Brain microvascular endothelial cell (primary cell): ENCODE measurements around the gene ACAD11.

Experiments
- DNase-seq: peaks from one replicate; pipeline ENCODE4 v3.0.0-alpha.2; 2020
- H3K27ac ChIP-seq: fragments of 250-450 bp; sonication (Bioruptor Pico); 2 replicates; pipeline ENCODE4 v1.5.1; 2020; ENCODE audit warnings: mild to moderate bottlenecking, moderate library complexity
- H3K27me3 ChIP-seq: fragments of 250-450 bp; sonication (Bioruptor Pico); replicated peaks from 2 replicates; pipeline ENCODE4 v1.5.1; 2020; ENCODE audit warnings: mild to moderate bottlenecking
- H3K36me3 ChIP-seq: fragments of 250-450 bp; sonication (Bioruptor Pico); replicated peaks from 2 replicates; pipeline ENCODE4 v1.5.1; 2020; ENCODE audit warnings: mild to moderate bottlenecking
- H3K4me3 ChIP-seq: 2 replicates; pipeline ENCODE4 v1.5.1; 2011; ENCODE audit warnings: low read depth, mild to moderate bottlenecking, control low read depth, low read length, moderate library complexity
- in situ Hi-C: cut with HindIII; loops from 2 replicates; pipeline ENCODE4 v1.10.0; 2017; ENCODE audit warnings: low sequenced_read_pairs, low pct_ligation_motif_present
- TF ChIP-seq, protein P1 (sequence below): IDR thresholded peaks from 2 replicates; pipeline ENCODE4 v1.5.1; 2011; ENCODE audit warnings: low read depth, mild to moderate bottlenecking, moderate library complexity, low read length, control low read depth, inconsistent platforms; ENCODE audit errors: missing control alignments

The ACAD11 gene

DNA sequence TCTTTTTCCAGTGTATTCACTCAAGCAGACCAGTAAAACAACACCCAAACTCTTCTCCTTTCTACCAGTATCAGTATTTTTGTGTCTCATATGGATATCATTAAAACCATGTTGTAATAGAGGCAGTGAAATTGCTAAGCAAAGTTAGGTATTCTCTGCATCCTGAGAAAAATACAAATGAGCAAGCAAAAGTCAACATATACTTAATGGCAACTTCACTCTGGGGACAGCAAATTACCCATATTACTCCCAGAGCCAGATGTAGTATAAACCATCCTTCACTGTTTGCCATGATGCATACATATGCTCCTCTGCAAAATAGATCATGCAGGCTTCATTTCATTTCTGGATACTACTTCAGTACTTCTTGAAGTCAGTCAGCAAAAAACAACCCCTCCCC lies 22.6 kb upstream of the ACAD11 start:
- Histone ChIP-seq H3K36me3 (peaks cover 23% of the 10 kb centered on the region), H3K4me3 (no peak overlapping the region), H3K27ac (no peak overlapping the region), H3K27me3 (no peaks in the 10 kb centered on the region)
- TF ChIP-seq, protein P1, sequence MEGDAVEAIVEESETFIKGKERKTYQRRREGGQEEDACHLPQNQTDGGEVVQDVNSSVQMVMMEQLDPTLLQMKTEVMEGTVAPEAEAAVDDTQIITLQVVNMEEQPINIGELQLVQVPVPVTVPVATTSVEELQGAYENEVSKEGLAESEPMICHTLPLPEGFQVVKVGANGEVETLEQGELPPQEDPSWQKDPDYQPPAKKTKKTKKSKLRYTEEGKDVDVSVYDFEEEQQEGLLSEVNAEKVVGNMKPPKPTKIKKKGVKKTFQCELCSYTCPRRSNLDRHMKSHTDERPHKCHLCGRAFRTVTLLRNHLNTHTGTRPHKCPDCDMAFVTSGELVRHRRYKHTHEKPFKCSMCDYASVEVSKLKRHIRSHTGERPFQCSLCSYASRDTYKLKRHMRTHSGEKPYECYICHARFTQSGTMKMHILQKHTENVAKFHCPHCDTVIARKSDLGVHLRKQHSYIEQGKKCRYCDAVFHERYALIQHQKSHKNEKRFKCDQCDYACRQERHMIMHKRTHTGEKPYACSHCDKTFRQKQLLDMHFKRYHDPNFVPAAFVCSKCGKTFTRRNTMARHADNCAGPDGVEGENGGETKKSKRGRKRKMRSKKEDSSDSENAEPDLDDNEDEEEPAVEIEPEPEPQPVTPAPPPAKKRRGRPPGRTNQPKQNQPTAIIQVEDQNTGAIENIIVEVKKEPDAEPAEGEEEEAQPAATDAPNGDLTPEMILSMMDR = no peak
- in situ Hi-C loops = no loop called here
- no peak for DNase-seq

DNA sequence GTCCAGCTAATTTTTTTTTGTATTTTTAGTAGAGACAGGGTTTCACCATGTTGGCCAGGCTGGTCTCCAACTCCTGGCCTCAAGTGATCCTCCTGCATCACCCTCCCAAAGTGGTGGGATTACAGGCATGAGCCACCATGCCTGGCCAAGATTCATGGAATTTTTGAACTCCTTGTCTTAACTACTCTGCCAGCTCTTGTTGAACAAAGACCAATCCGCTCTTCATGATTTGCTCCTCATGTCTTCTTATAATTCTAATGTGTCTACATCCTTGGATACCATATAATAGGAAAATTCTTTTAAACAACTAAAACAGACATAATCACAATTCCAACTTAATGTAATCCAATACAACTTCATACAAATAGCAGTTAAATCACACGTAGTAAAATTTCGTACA lies 21.8 kb upstream of the ACAD11 start:
- in situ Hi-C loops = no loop called here
- Histone ChIP-seq H3K27me3 (no peaks in the 10 kb centered on the region), H3K4me3 (no peak overlapping the region), H3K27ac (no peak overlapping the region), H3K36me3 (peaks cover 31% of the 10 kb centered on the region)
- no peak for DNase-seq
- TF ChIP-seq, protein P1 = no peak

DNA sequence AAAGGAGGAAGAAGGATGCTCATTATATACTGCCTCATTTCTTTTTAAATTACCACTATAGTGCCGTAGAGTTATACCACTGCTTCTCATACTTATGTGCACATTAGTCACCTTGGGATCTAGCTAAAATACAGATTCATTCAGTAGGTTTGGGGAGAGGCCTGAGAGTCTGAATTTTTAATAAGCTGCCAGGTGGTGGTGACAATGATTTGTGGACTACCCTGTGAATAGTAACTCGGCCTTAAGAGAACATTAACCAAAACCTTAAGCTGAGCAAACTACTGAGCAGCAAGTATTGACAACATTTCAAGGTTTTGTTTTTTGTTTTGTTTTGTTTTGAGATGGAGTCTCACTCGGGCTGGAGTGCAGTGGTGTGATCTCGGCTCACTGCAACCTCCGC lies 20.3 kb upstream of the ACAD11 start:
- TF ChIP-seq, protein P1 = no peak
- Histone ChIP-seq H3K27me3 (no peaks in the 10 kb centered on the region), H3K36me3 (peaks cover 29% of the 10 kb centered on the region), H3K4me3 (no peak overlapping the region), H3K27ac (no peak overlapping the region)
- DNase-seq = no peak
- in situ Hi-C loops = no loop called here

DNA sequence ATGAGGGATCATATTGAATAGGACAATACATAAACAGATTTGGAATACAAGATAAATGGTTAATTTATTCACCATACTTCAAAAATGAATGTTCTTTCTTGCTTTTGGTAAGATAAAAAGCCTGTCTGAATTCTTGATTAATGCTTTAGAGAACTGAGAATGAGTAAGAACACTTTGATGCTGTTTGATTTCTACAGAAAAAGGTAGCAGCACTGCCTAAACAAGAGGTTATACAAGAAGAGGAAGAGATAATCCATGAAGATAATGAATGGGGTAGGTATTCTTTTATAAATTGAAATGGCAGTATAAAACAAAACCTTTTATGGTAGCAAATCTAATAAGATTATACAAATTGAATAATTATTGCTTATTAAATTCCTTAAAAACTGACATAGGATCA lies 15.8 kb upstream of the ACAD11 start:
- TF ChIP-seq, protein P1 = no peak
- peaks cover 32% of the 10 kb centered on the region for H3K36me3 ChIP-seq

DNA sequence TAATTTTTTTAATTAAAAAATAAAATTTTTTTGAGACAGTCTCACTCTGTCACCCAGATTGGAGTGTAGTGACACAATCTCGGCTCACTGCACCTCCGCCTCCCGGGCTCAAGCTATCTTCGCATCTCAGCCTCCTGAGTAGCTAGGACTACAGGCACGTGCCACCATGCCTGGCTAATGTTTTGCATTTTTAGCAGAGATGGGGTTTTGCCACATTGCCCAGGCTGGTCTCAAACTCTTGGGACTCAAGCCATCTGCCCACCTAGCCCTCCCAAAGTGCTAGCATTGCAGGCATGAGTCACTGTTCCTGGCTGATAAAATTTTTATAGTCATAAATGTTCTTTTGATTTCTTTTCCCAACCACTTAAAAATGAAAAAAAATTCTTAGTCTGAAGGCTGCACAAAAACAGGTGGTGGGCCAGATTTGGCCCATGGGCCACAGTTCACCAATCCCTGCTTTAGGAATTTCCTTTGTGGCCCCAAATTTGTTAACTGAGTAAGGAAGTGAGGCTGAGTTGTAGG lies 9.7 kb upstream of the ACAD11 start:
- Histone ChIP-seq H3K27ac (no peak overlapping the region), H3K27me3 (no peaks in the 10 kb centered on the region), H3K4me3 (no peak overlapping the region), H3K36me3 (peaks cover 13% of the 10 kb centered on the region)
- no peak for DNase-seq
- TF ChIP-seq, protein P1 = no peak
- in situ Hi-C loops = no loop called here

More for the DNA sequence above, 15.8 kb upstream of the ACAD11 start:
- no peak for DNase-seq
- H3K27me3 ChIP-seq = no peaks in the 10 kb centered on the region
- H3K27ac ChIP-seq = no peak overlapping the region
- no peak overlapping the region for H3K4me3 ChIP-seq
- in situ Hi-C loops = no loop called here

DNA sequence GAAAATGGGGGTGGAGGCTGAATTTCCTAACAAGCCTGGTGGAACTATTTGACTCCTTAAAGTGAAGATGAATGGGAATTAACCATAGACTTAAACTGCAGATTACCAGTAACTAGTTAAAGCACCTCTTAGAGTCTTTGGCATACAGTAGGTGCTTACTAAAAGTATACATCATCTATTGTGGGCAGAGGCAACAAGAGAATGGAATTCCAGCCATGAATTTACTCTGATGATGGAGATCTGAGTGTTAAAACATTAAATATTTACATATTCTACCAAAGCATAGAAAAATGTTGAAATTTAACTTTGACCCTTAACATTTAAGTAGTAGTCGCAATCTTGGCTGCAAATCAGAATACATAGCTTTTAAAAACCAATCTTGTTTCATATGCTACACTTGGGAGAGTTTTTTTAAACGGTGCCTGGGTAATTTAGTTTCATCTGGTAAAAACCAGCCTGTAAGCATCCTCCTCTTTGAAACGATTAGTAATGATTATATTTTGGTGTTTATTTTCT lies 5.7 kb upstream of the ACAD11 start:
- H3K4me3 ChIP-seq = no peak overlapping the region
- peaks cover 5% of the 10 kb centered on the region for H3K36me3 ChIP-seq
- no peak for DNase-seq
- in situ Hi-C loops = no loop called here
- TF ChIP-seq, protein P1 = no peak
- no peaks in the 10 kb centered on the region for H3K27me3 ChIP-seq
- H3K27ac ChIP-seq = no peak overlapping the region
